GM18502 (cell line): ENCODE measurements around the gene XPO1.

ENCODE experiments used
- ATAC-seq: cut with Tn5 transposase; IDR thresholded peaks from one replicate; pipeline ENCODE4 v1.9.1; 2021; ENCODE audit warnings: mild to moderate bottlenecking; ENCODE audit not compliant: unreplicated experiment, poor library complexity

XPO1 gene

DNA sequence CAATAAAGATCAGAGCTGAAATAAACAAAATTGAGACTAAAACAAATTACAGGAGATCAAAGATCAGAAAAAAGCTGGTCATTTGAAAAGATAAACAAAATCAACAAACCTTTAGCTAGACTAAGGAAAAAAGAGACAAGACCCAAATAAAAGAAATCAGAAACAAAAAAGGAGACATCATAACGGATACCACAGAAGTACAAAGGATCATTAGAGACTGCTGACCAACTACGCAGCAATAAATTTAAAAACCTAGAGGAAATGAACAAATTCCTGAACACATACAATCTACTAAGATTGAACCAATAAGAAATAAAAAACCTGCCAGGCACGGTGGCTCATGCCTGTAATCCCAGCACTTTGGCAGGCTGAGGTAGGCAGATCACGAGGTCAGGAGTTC lies 101.0 kb downstream of the XPO1 start:
- ATAC-seq, result no peak

DNA sequence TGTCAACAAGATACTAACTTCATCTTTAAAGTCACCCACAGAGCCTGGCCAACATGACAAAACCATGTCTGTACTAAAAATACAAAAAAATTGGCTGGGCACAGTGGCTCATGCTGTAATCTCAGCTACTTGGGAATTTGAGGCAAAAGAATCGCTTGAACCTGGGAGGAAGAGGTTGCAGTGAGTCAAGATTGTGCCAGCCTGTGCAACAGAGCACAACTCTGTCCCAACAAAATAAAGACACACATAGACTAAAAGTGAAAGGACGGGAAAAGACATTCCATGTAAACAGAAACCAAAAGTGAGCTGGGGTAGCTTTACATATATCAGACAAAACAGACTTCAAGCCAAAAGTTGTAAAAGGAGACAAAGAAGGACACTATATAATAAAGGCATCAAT lies 102.1 kb downstream of the XPO1 start:
- ATAC-seq, result no peak

DNA sequence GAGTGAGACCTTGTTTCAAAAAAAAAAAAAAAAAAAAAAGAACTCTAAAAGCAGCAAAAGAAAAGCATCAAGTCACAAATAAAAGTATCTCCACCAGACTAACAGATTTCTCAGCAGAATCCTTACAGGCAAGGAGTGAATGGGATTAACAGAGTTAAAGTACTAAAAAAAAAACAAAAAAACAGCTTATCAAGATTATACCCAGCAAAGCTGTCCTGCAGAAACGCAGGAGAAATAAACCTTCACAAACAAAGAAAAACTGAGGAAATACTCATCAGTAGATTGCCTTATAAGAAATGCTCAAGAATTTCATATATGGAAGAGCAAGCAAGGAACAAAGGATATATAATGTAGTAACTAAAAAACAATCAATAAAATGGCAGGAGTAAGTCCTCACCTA lies 102.9 kb downstream of the XPO1 start:
- no peak for ATAC-seq

DNA sequence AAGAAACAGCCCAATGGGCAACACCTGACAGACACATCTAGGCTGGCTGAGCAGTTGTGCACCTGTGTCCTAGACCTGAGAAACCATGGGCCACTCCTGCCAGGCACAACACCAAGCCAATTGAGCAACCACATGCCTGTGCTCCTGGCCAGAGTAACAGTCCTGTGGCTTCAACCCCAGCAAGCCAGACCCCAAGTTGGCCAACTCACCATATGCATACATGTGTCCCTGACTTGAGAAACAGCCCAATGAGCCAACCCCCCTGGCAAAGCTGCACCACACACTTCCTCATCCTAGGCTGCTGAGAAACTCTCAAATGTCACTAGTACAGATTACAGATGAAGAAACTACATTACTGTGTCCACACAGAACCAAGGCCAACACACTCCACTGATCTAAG lies 103.8 kb downstream of the XPO1 start:
- no peak for ATAC-seq

DNA sequence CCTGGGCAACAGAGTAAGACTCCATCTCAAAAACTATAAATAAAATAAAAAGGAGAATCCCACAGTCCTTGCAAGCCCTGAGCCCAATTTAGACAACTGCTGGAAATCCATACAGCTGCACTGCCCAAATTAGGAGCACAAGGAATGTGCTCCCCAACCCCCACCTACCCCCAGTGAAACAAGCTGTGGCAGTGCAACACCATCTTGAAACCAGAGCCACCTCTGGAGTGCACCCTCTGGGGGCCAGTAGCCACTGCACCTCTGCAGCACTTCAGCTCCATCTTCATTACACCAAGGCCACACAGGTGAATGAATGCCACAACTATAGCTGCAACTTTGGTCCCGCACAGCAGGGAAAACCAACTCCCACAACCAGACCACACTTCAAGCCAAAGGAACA lies 104.5 kb downstream of the XPO1 start:
- no peak for ATAC-seq

DNA sequence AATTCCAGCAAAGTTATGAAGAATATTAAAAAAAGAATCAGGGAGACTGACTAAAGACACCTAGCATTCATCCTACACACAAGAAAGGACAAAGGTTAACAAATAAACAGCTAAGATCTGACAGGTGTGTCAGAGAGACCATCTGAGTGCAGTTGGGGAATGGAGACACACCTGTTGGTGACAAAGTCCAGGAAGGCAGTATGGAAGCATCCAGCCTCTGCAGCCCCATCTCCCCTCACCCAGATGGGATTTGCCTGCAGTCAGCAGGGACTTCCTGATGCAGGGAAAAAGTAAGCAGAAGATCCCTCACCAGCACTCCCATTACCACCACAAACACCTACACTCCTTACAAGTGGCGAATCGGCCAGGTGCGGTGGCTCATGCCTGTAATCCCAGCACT lies 105.2 kb downstream of the XPO1 start:
- no peak for ATAC-seq

DNA sequence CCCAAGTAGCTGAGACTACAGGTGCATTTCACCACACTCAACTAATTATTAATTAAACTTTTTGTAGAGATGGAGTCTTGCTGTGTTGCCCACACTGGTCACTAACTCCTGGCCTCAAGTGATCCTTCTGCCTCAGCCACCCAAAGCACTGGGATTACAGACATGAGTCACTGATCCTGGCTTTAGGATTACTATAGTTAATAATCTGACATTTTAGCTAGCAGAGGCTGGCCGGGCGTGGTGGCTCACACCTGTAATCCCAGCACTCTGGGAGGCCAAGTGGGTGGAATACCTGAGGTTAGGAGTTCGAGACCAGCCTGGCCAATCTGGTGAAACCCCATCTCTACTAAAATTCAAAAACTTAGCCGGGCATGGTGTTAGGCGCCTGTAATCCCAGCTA lies 106.8 kb downstream of the XPO1 start:
- no peak for ATAC-seq
